ENCODE data around the gene SLC39A2. TPM values are rescaled to one million over a fixed set of nuclear protein-coding genes. Genes with fewer than 3 reads are reported as not detected.

The SLC39A2 gene
- total RNA-seq, 2 experiments from 2014 or later, result not detected

GRCh38 chr14:21034707-21035106 lies 35.6 kb downstream of the SLC39A2 start, which contains the start of gene RNASE13:
RNASE13 (minus strand) TSS chr14:21034807; CDS start chr14:21034288, 519 bp downstream.
- no peak for ATAC-seq
- H3K4me1 Mint-ChIP-seq (ENCODE audit: low read depth), result no peaks in the 10 kb centered on the region
- TF ChIP-seq CTCF (IDR thresholded peaks at IDR 0.05), result no peak
- H3K9me3 Mint-ChIP-seq, result no peaks in the 10 kb centered on the region
- DNase-seq, result no peak
- no peaks in the 10 kb centered on the region for H3K27me3 Mint-ChIP-seq
- CTCF ChIA-PET, result interaction anchor here (1.4 to 7.1 kb wide), 2 partner anchors 13 to 20 kb away, joined by 3 to 76 read pairs; no protein-coding TSS in a partner anchor
- intact Hi-C loops (cut with micrococcal nuclease), result no loop called here
- POLR2A ChIA-PET, result interaction anchor here (1.1 kb wide), 1 partner anchor 69 kb away, joined by 3 read pairs; no protein-coding TSS in a partner anchor
- no peaks in the 10 kb centered on the region for H3K36me3 Mint-ChIP-seq (ENCODE audit: low read depth)
- no peak within 1 kb of the TSS for H3K4me3 Mint-ChIP-seq
- H3K27ac Mint-ChIP-seq, result no peak within 1 kb of the TSS

- Mint-ChIP-seq H3K4me3 (no peak overlapping the region), H3K9me3 (no peaks in the 10 kb centered on the region), H3K4me1 (ENCODE audit: low read depth) (no peaks in the 10 kb centered on the region), H3K36me3 (ENCODE audit: low read depth) (no peaks in the 10 kb centered on the region), H3K27me3 (no peaks in the 10 kb centered on the region), H3K27ac (no peak overlapping the region)
- ChIA-PET POLR2A (no interaction called here), CTCF (interaction anchor here (1.5 to 7.1 kb wide), 3 partner anchors 18 to 55 kb away, joined by 4 to 76 read pairs (median 5); no protein-coding TSS in a partner anchor)
- TF ChIP-seq CTCF (IDR thresholded peaks at IDR 0.05), result no peak
- DNase-seq, result no peak
- intact Hi-C loops (cut with micrococcal nuclease), result no loop called here
- ATAC-seq, result no peak
Measured at GRCh38 chr14:21036751-21037150, 37.7 kb downstream of the SLC39A2 start.

DNA sequence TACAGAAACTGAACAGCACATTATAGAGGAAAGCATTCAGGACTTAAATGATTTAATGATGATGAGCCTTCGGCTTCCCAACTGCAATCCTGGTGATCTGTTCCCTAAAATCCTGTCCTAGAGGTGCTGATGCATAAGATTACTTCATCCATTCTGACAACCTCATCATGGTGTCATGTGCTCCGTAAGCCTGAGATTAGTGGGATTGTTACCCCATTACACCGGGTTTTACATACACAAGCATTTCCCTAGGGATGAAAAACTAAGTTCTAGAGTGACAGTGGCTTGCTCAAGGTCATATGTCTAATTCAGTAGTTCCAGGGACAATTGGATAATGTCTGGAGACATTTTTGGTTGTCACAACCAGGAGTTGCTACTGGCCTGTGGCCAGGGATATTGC lies 38.1 kb downstream of the SLC39A2 start:
- no peaks in the 10 kb centered on the region for H3K27me3 Mint-ChIP-seq
- no peak overlapping the region for H3K4me3 Mint-ChIP-seq
- intact Hi-C loops (cut with micrococcal nuclease), result no loop called here
- no peaks in the 10 kb centered on the region for H3K9me3 Mint-ChIP-seq
- CTCF ChIA-PET, result interaction anchor here (0.8 to 7.1 kb wide), 3 partner anchors 20 to 55 kb away, joined by 3 to 76 read pairs (median 5); no protein-coding TSS in a partner anchor
- no peak overlapping the region for H3K27ac Mint-ChIP-seq
- no peaks in the 10 kb centered on the region for H3K36me3 Mint-ChIP-seq (ENCODE audit: low read depth)
- ATAC-seq (no peak), DNase-seq (no peak)
- H3K4me1 Mint-ChIP-seq (ENCODE audit: low read depth), result no peaks in the 10 kb centered on the region
- TF ChIP-seq CTCF (IDR thresholded peaks at IDR 0.05), result no peak
- POLR2A ChIA-PET, result no interaction called here

- Mint-ChIP-seq H3K9me3 (no peaks in the 10 kb centered on the region), H3K27me3 (peaks cover 3% of the 10 kb centered on the region), H3K27ac (no peak overlapping the region), H3K4me3 (no peak overlapping the region), H3K36me3 (ENCODE audit: low read depth) (no peaks in the 10 kb centered on the region), H3K4me1 (ENCODE audit: low read depth) (no peaks in the 10 kb centered on the region)
- CTCF ChIA-PET, result interaction anchor here (0.9 to 7.0 kb wide), 7 partner anchors 8 to 85 kb away, joined by 3 to 218 read pairs (median 12); partner anchors contain the start of gene TPPP2
- no peak for ATAC-seq
- POLR2A ChIA-PET, result interaction anchor here (1.1 kb wide), 1 partner anchor 10 kb away, joined by 4 read pairs; no protein-coding TSS in a partner anchor
- DNase-seq, result no peak
- no peak for TF ChIP-seq CTCF (IDR thresholded peaks at IDR 0.05)
- intact Hi-C loops (cut with micrococcal nuclease), result no loop called here
Measured at GRCh38 chr14:21038441-21039422, 39.6 kb downstream of the SLC39A2 start.
